ENCODE measurements around the gene SAMD11.
"Not testable (repeated sequence)": the region's sequence is repeated elsewhere in the genome, so short reads cannot be mapped to it uniquely, and the experiment has no call there.

DNA sequence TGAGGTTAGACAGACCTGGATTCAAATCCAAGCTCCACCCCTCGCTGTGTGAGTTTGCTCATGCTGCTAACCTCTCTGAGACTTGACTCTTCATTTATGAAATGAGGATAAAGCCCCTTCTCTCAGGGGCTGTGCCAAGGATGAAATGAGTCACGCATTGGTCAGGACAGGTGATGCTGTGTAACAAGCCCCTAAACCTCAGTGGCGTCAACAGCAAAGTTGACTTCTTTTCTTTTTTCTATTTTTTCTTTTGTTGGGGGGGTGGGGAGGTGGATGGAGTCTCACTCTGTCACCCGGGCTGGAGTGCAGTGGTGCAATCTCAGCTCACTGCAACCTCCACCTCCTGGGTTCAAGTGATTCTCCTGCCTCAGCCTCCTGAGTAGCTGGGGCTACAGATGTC, 33.9 kb upstream of the SAMD11 start:
- TF ChIP-seq, protein P1, sequence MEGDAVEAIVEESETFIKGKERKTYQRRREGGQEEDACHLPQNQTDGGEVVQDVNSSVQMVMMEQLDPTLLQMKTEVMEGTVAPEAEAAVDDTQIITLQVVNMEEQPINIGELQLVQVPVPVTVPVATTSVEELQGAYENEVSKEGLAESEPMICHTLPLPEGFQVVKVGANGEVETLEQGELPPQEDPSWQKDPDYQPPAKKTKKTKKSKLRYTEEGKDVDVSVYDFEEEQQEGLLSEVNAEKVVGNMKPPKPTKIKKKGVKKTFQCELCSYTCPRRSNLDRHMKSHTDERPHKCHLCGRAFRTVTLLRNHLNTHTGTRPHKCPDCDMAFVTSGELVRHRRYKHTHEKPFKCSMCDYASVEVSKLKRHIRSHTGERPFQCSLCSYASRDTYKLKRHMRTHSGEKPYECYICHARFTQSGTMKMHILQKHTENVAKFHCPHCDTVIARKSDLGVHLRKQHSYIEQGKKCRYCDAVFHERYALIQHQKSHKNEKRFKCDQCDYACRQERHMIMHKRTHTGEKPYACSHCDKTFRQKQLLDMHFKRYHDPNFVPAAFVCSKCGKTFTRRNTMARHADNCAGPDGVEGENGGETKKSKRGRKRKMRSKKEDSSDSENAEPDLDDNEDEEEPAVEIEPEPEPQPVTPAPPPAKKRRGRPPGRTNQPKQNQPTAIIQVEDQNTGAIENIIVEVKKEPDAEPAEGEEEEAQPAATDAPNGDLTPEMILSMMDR (IDR thresholded peaks at IDR 0.05): not testable (repeated sequence)
- TF ChIP-seq POLR2AphosphoS5 (IDR thresholded peaks at IDR 0.05): not testable (repeated sequence)

Data from transverse colon (tissue), 4 donors.